IMR-90 (cell line): Measurements from ENCODE around the gene TBC1D8.

Experiments
- CEBPB ChIP-seq: IDR thresholded peaks from 2 replicates; pipeline ENCODE4 v1.6.1; 2012; ENCODE audit warnings: low read depth, low read length, improper control_type of control experiment
- POLR2A ChIP-seq: IDR thresholded peaks from 2 replicates; pipeline ENCODE4 v1.6.1; 2012; ENCODE audit warnings: mild to moderate bottlenecking, low read depth, low read length
- RAD21 ChIP-seq: IDR thresholded peaks from 2 replicates; pipeline ENCODE4 v1.6.1; 2012; ENCODE audit warnings: low read length, improper control_type of control experiment
- TF ChIP-seq, protein P1 (sequence below): fragments of 150-350 bp; IDR thresholded peaks from 2 replicates; pipeline ENCODE4 v1.6.1; 2017; ENCODE audit warnings: mild to moderate bottlenecking, antibody characterized with exemption, low read length, low read depth
- TF ChIP-seq, protein P2 (sequence below): conservative IDR thresholded peaks from 2 replicates; pipeline ENCODE4 v1.5.1; 2012; ENCODE audit warnings: mild to moderate bottlenecking, low read depth, low read length, improper control_type of control experiment

DNA sequence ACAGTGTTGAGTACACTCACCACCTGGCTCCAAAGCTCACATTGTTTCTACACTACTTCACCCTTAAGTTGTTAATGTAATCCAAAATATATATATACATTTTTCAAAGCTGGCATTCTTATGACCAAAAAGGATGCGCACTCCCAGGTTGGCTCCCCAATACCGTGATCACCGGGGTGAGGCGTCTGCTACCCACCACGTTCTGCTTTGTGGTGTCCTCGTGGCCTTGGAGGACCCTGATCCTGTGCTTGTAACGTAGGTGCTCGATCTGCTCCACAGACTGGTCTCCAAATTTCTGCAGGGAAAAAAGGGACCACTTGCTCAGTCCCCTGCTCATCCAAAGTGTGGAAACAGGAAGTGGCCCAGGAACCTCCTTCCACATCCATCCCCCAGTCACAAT, 123.3 kb downstream of the TBC1D8 start:
- TF ChIP-seq, protein P1, sequence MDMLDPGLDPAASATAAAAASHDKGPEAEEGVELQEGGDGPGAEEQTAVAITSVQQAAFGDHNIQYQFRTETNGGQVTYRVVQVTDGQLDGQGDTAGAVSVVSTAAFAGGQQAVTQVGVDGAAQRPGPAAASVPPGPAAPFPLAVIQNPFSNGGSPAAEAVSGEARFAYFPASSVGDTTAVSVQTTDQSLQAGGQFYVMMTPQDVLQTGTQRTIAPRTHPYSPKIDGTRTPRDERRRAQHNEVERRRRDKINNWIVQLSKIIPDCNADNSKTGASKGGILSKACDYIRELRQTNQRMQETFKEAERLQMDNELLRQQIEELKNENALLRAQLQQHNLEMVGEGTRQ, result no peak
- no peak for TF ChIP-seq CEBPB
- TF ChIP-seq, protein P2, sequence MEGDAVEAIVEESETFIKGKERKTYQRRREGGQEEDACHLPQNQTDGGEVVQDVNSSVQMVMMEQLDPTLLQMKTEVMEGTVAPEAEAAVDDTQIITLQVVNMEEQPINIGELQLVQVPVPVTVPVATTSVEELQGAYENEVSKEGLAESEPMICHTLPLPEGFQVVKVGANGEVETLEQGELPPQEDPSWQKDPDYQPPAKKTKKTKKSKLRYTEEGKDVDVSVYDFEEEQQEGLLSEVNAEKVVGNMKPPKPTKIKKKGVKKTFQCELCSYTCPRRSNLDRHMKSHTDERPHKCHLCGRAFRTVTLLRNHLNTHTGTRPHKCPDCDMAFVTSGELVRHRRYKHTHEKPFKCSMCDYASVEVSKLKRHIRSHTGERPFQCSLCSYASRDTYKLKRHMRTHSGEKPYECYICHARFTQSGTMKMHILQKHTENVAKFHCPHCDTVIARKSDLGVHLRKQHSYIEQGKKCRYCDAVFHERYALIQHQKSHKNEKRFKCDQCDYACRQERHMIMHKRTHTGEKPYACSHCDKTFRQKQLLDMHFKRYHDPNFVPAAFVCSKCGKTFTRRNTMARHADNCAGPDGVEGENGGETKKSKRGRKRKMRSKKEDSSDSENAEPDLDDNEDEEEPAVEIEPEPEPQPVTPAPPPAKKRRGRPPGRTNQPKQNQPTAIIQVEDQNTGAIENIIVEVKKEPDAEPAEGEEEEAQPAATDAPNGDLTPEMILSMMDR, result no peak
- no peak for TF ChIP-seq POLR2A
- no peak for TF ChIP-seq RAD21
